ENCODE data around the gene TUBD1.

DNA sequence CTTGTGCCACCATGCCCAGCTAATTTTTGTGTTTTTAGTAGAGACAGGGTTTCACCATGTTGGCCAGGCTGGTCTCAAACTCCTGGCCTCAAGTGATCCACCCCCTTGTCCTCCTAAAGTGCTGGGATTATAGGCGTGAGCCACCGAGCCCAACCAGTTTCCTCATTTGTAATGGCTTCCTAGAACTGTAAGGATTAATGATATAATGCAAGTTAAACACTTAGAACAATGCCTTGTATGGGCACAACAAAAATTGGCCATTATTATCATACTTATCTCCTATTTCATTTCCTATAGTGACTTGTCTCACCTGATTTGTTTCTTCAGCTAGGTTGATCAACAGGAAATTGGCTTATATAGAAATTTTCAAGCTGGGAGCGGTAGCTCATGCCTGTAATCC lies 14.1 kb downstream of the TUBD1 start:
- TF ChIP-seq EP300 (IDR thresholded peaks at IDR 0.05) (no peak), POLR2AphosphoS5 (IDR thresholded peaks at IDR 0.05) (no peak)
- TF ChIP-seq, protein P1, sequence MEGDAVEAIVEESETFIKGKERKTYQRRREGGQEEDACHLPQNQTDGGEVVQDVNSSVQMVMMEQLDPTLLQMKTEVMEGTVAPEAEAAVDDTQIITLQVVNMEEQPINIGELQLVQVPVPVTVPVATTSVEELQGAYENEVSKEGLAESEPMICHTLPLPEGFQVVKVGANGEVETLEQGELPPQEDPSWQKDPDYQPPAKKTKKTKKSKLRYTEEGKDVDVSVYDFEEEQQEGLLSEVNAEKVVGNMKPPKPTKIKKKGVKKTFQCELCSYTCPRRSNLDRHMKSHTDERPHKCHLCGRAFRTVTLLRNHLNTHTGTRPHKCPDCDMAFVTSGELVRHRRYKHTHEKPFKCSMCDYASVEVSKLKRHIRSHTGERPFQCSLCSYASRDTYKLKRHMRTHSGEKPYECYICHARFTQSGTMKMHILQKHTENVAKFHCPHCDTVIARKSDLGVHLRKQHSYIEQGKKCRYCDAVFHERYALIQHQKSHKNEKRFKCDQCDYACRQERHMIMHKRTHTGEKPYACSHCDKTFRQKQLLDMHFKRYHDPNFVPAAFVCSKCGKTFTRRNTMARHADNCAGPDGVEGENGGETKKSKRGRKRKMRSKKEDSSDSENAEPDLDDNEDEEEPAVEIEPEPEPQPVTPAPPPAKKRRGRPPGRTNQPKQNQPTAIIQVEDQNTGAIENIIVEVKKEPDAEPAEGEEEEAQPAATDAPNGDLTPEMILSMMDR (IDR thresholded peaks at IDR 0.05), result no peak

Data from suprapubic skin (tissue), 4 donors.